MM.1S (cell line): ENCODE data around the gene FBXO45.

ENCODE experiments used
- CTCF ChIP-seq: fragments of 300-600 bp; sonication (generic); IDR thresholded peaks from 2 replicates; pipeline ENCODE4 v1.5.1; 2016; ENCODE audit warnings: antibody characterized with exemption, low read length, mixed read lengths
- EZH2 ChIP-seq: fragments of 300-600 bp; sonication (generic); optimal IDR thresholded peaks from 2 replicates; pipeline ENCODE3; 2017; ENCODE audit warnings: low read depth, mild to moderate bottlenecking, antibody characterized with exemption, low read length, mixed read lengths

- TF ChIP-seq CTCF, result no peak
- TF ChIP-seq EZH2, result no peak
Observed at GRCh38 chr3:196569003-196569516, 600 bp downstream of the FBXO45 start.
